Non-pigmented ciliary epithelial cell (primary cell): ENCODE results near the gene FNDC11.

Experiments
- DNase-seq: peaks from one replicate; pipeline ENCODE4 v3.0.0-alpha.2; 2010; ENCODE audit warnings: low read depth

FNDC11 gene

GRCh38 chr20:63525185-63525584 lies 28.8 kb upstream of the FNDC11 start:
- DNase-seq = no peak

GRCh38 chr20:63525971-63526370 lies 28.0 kb upstream of the FNDC11 start:
- DNase-seq = no peak

GRCh38 chr20:63527184-63527583 lies 26.8 kb upstream of the FNDC11 start:
- DNase-seq = no peak

GRCh38 chr20:63529180-63529860 lies 24.6 kb upstream of the FNDC11 start:
- no peak for DNase-seq

- no peak for DNase-seq
Observed at GRCh38 chr20:63529861-63530787, 23.8 kb upstream of the FNDC11 start.

- DNase-seq = no peak
Observed at GRCh38 chr20:63530788-63531160, 23.2 kb upstream of the FNDC11 start.

GRCh38 chr20:63531686-63532448 lies 22.1 kb upstream of the FNDC11 start:
- DNase-seq = no peak

GRCh38 chr20:63532449-63532971 lies 21.4 kb upstream of the FNDC11 start:
- no peak for DNase-seq

- no peak for DNase-seq
Observed at GRCh38 chr20:63533388-63533787, 20.6 kb upstream of the FNDC11 start.

GRCh38 chr20:63533871-63534393 lies 20.0 kb upstream of the FNDC11 start:
- no peak for DNase-seq

- DNase-seq = no peak
Observed at GRCh38 chr20:63534427-63534830, 19.5 kb upstream of the FNDC11 start.

GRCh38 chr20:63534831-63535651 lies 18.9 kb upstream of the FNDC11 start:
- no peak for DNase-seq

- no peak for DNase-seq
Observed at GRCh38 chr20:63536241-63536977, 17.6 kb upstream of the FNDC11 start.

GRCh38 chr20:63536997-63537524 lies 16.9 kb upstream of the FNDC11 start, which contains the start of gene PTK6:
PTK6 (minus strand) TSS chr20:63537376; CDS start chr20:63537314, 62 bp downstream.
- DNase-seq = no peak

GRCh38 chr20:63537525-63538203 lies 16.3 kb upstream of the FNDC11 start:
- DNase-seq = peak; percentile 27

GRCh38 chr20:63538204-63539091 lies 15.5 kb upstream of the FNDC11 start:
- DNase-seq = no peak

- DNase-seq = no peak
Observed at GRCh38 chr20:63539092-63539430, 14.9 kb upstream of the FNDC11 start.
